ENCODE results near the gene BMPER. TPM values are rescaled to one million over a fixed set of nuclear protein-coding genes. Genes with fewer than 3 reads are reported as not detected.

Gene BMPER
- total RNA-seq, 2 experiments from 2014 or later = not detected

DNA sequence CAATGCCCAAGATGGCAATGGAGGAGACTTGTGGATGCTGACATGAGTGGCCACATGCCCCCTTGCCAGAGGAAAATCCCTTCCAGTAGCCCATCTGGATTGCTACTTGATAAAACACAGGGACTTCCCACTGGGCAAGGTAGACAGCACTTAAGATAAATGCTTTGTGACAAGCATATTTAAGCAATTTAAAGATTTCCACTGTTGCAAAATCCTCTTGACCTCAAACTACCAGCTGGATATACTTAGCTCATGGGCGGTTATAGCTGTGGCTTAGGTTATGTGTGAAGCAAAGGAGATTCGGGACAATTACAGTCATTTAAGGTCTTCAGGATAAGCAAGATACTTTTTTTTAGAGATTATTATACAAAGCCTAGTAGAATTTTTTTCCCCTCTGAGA is 238.1 kb downstream of the BMPER start:
- Histone ChIP-seq H3K27ac (ENCODE audit: low read depth in 1 of 2, low read length in 2 of 2) (no peak overlapping the region), H3K9me3 (ENCODE audit: control insufficient read depth in 1 of 2, insufficient read depth in 1 of 2, low read length in 2 of 2) (peaks cover 0 to under 1% of the 10 kb centered on the region in 2 experiments), H3K4me1 (ENCODE audit: insufficient read depth, low read length) (no peaks in the 10 kb centered on the region), H3K36me3 (ENCODE audit: insufficient read depth, low read length) (no peaks in the 10 kb centered on the region), H3K4me3 (ENCODE audit: low read length) (no peak overlapping the region), H3K27me3 (ENCODE audit: control insufficient read depth in 1 of 2, insufficient read depth in 2 of 2, low read length in 2 of 2) (no peaks in the 10 kb centered on the region)
- ATAC-seq (ENCODE audit: poor library complexity) (no peak), DNase-seq (no peak)
- Mint-ChIP-seq H3K27me3 (no peaks in the 10 kb centered on the region), H3K27ac (no peak overlapping the region), H3K4me1 (ENCODE audit: low read depth) (no peaks in the 10 kb centered on the region), H3K36me3 (ENCODE audit: low read depth) (no peaks in the 10 kb centered on the region), H3K9me3 (peaks cover 5% of the 10 kb centered on the region), H3K4me3 (no peak overlapping the region)
- POLR2A ChIA-PET = no interaction called here
- TF ChIP-seq, protein P1, sequence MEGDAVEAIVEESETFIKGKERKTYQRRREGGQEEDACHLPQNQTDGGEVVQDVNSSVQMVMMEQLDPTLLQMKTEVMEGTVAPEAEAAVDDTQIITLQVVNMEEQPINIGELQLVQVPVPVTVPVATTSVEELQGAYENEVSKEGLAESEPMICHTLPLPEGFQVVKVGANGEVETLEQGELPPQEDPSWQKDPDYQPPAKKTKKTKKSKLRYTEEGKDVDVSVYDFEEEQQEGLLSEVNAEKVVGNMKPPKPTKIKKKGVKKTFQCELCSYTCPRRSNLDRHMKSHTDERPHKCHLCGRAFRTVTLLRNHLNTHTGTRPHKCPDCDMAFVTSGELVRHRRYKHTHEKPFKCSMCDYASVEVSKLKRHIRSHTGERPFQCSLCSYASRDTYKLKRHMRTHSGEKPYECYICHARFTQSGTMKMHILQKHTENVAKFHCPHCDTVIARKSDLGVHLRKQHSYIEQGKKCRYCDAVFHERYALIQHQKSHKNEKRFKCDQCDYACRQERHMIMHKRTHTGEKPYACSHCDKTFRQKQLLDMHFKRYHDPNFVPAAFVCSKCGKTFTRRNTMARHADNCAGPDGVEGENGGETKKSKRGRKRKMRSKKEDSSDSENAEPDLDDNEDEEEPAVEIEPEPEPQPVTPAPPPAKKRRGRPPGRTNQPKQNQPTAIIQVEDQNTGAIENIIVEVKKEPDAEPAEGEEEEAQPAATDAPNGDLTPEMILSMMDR (IDR thresholded peaks at IDR 0.05) = no peak
- CTCF ChIA-PET = no interaction called here
- intact Hi-C loops (cut with DNase I, micrococcal nuclease) = no loop called here

DNA sequence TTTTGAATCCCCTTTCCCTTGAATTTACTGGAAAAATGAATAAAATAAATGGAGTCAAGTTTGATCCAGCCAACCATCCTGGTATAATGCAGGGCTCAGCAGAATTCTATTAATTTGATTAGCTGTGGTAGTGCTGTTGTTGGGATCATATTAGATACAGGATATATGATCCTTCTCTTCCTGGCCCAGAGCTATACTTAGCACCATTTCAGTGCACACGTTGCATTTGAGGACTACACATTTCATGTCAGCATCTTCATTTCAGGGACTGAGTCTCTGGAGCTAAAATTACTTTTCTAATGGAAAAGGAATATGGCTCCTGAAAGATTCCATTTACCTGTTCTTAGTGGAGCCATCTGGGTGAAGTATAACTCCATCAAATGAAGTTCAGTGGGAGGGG is 240.3 kb downstream of the BMPER start:
- ATAC-seq (ENCODE audit: poor library complexity) (no peak), DNase-seq (no peak)
- Mint-ChIP-seq H3K27ac (no peak overlapping the region), H3K4me1 (ENCODE audit: low read depth) (no peaks in the 10 kb centered on the region), H3K9me3 (peaks cover 3% of the 10 kb centered on the region), H3K27me3 (no peaks in the 10 kb centered on the region), H3K4me3 (no peak overlapping the region), H3K36me3 (ENCODE audit: low read depth) (no peaks in the 10 kb centered on the region)
- no peaks in the 10 kb centered on the region for H3K4me1 ChIP-seq (ENCODE audit: insufficient read depth, low read length)
- H3K27ac ChIP-seq (ENCODE audit: low read depth in 1 of 2, low read length in 2 of 2) = no peak overlapping the region
- CTCF ChIA-PET = no interaction called here
- POLR2A ChIA-PET = no interaction called here
- no peaks in the 10 kb centered on the region for H3K36me3 ChIP-seq (ENCODE audit: insufficient read depth, low read length)
- no peak overlapping the region for H3K4me3 ChIP-seq (ENCODE audit: low read length)
- TF ChIP-seq, protein P1 (IDR thresholded peaks at IDR 0.05) = no peak
- intact Hi-C loops (cut with DNase I, micrococcal nuclease) = no loop called here
- no peaks in the 10 kb centered on the region for H3K27me3 ChIP-seq (ENCODE audit: control insufficient read depth in 1 of 2, insufficient read depth in 2 of 2, low read length in 2 of 2)
- H3K9me3 ChIP-seq (ENCODE audit: control insufficient read depth in 1 of 2, insufficient read depth in 1 of 2, low read length in 2 of 2) = no peaks in the 10 kb centered on the region

DNA sequence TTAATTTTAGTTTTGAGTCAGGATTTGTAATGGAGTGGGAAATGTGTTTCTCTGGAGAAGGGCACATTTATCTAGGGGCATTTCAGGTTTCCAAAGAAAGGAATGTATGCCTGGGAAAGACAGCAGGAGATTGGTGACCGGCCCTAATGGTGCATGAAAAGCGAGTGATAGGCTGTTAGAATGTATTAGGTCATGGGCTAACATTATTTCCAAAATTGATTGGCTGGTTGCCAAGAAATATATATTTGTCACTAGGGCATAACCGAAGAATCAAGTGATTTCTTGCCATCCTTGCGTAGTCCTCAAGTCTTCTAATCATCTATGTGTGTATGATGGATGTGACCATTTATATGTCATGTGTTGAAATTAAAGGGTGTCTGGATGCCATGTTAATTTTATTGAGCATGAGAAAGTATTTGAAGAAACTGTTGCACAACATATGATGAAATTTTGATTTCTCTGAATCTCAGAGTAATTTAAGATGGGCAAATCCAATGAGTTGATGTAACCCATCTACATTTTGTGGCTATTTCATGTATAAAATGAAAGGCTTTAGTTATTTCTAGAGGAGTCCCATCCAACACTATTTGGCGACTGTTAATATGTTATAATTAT is 248.4 kb downstream of the BMPER start:
- H3K27ac Mint-ChIP-seq = no peak overlapping the region
- Histone ChIP-seq H3K36me3 (ENCODE audit: insufficient read depth, low read length) (no peaks in the 10 kb centered on the region), H3K27me3 (ENCODE audit: control insufficient read depth in 1 of 2, insufficient read depth in 2 of 2, low read length in 2 of 2) (no peaks in the 10 kb centered on the region), H3K27ac (ENCODE audit: low read depth in 1 of 2, low read length in 2 of 2) (no peak overlapping the region), H3K9me3 (ENCODE audit: control insufficient read depth in 1 of 2, insufficient read depth in 1 of 2, low read length in 2 of 2) (peaks cover 0 to 2% of the 10 kb centered on the region in 2 experiments), H3K4me1 (ENCODE audit: insufficient read depth, low read length) (no peaks in the 10 kb centered on the region), H3K4me3 (ENCODE audit: low read length) (no peak overlapping the region)
- H3K27me3 Mint-ChIP-seq = no peaks in the 10 kb centered on the region
- H3K4me3 Mint-ChIP-seq = no peak overlapping the region
- H3K4me1 Mint-ChIP-seq (ENCODE audit: low read depth) = no peaks in the 10 kb centered on the region
- TF ChIP-seq, protein P1 (IDR thresholded peaks at IDR 0.05) = no peak
- CTCF ChIA-PET = no interaction called here
- POLR2A ChIA-PET = no interaction called here
- H3K9me3 Mint-ChIP-seq = peaks cover 3% of the 10 kb centered on the region
- intact Hi-C loops (cut with DNase I, micrococcal nuclease) = no loop called here
- H3K36me3 Mint-ChIP-seq (ENCODE audit: low read depth) = no peaks in the 10 kb centered on the region
- DNase-seq (no peak), ATAC-seq (ENCODE audit: poor library complexity) (no peak)
